ENCODE results near the gene RAD9A. TPM values are rescaled to one million over a fixed set of nuclear protein-coding genes. Genes with fewer than 3 reads are reported as not detected.

Gene RAD9A
- total and polyA plus RNA-seq, 2 of the 4 experiments (the other 2 are of a cell fraction), result 2.0 to 10.3 TPM

DNA sequence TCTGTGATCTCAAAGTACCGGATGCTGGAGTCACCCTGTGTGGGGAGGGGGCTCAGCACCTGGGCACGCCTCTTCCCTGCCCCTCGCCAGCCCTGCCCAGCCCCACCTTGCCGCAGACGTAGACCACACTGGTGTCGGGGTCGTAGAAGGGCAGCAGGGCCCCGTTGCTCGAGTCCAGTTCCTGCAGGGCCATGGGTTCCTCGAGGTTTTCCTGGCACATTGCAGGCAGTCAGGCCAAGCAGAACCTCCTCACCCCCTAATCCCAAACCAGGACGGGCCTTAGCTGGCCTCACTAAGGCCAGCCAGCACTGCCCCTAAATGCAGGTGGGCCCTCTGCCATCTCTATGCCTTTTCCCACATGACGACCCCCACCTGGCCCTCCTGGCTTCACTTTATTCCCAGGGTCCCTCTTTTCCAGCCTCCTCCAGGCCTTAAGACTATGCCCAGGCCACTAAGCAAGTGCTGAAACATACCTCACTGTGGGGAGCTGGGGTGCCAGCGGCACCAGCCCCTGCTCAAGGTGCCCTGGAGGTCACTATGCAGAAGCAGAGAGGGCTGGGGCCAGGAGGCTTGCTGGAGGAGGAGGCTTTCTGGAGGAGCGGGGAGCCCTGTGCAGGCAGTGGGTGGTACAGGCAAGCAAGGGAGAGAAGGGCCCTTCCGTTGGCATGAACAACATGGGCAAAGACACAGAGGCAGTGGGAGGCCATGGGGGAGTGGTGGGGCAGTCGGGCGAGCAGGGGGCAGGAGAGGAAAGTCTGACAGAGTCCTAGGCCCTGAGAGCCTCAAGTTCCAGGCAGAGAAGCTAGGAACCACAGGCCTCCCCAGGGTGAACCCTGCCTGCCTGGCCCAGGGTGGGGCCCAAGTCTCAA lies 48.7 kb downstream of the RAD9A start:
- peaks cover 3% of the 10 kb centered on the region; the same call in 1 of the 2 replicates for H3K4me1 ChIP-seq (ENCODE audit: control insufficient read depth, insufficient read depth, low read length)
- H3K9me3 ChIP-seq (ENCODE audit: control insufficient read depth, insufficient read depth, low read length), result no peaks in the 10 kb centered on the region
- intact Hi-C loops (cut with micrococcal nuclease), result no loop called here
- H3K27ac ChIP-seq (ENCODE audit: insufficient read depth, low read length), result no peak overlapping the region
- peaks cover 44% of the 10 kb centered on the region; the same call in 1 of the 2 replicates for H3K36me3 ChIP-seq (ENCODE audit: control insufficient read depth, insufficient read depth, low read length)
- DNase-seq, result no peak
- H2BK20ac ChIP-seq (ENCODE audit: low read depth, low read length), result no peak overlapping the region
- no peak overlapping the region for H4K5ac ChIP-seq (ENCODE audit: low read depth, low read length)
- H3K18ac ChIP-seq (ENCODE audit: low read depth, low read length), result no peak overlapping the region
- H3K79me1 ChIP-seq (ENCODE audit: low read depth in 1 of 2, low read length in 2 of 2), result peaks cover 8 to 26% of the 10 kb centered on the region in 2 experiments
- no peak for TF ChIP-seq RCOR1 (IDR thresholded peaks at IDR 0.05; ENCODE audit: insufficient replicate concordance, low read length)
- TF ChIP-seq, protein P1, sequence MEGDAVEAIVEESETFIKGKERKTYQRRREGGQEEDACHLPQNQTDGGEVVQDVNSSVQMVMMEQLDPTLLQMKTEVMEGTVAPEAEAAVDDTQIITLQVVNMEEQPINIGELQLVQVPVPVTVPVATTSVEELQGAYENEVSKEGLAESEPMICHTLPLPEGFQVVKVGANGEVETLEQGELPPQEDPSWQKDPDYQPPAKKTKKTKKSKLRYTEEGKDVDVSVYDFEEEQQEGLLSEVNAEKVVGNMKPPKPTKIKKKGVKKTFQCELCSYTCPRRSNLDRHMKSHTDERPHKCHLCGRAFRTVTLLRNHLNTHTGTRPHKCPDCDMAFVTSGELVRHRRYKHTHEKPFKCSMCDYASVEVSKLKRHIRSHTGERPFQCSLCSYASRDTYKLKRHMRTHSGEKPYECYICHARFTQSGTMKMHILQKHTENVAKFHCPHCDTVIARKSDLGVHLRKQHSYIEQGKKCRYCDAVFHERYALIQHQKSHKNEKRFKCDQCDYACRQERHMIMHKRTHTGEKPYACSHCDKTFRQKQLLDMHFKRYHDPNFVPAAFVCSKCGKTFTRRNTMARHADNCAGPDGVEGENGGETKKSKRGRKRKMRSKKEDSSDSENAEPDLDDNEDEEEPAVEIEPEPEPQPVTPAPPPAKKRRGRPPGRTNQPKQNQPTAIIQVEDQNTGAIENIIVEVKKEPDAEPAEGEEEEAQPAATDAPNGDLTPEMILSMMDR (conservative IDR thresholded peaks at IDR 0.05; ENCODE audit: low read depth, low read length), result no peak
- no peak for TF ChIP-seq RFX5 (IDR thresholded peaks at IDR 0.05; ENCODE audit: low read depth, low read length)
- TF ChIP-seq, protein P2, sequence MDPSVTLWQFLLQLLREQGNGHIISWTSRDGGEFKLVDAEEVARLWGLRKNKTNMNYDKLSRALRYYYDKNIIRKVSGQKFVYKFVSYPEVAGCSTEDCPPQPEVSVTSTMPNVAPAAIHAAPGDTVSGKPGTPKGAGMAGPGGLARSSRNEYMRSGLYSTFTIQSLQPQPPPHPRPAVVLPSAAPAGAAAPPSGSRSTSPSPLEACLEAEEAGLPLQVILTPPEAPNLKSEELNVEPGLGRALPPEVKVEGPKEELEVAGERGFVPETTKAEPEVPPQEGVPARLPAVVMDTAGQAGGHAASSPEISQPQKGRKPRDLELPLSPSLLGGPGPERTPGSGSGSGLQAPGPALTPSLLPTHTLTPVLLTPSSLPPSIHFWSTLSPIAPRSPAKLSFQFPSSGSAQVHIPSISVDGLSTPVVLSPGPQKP (IDR thresholded peaks at IDR 0.05; ENCODE audit: borderline replicate concordance, low read depth, low read length), result no peak
- no peak for TF ChIP-seq CHD1 (IDR thresholded peaks at IDR 0.05; ENCODE audit: low read depth, low read length)
- TF ChIP-seq RAD21 (IDR thresholded peaks at IDR 0.05; ENCODE audit: low read length), result no peak
- TF ChIP-seq NFE2L2 (IDR thresholded peaks at IDR 0.05; ENCODE audit: low read depth, low read length), result no peak
- no peak overlapping the region for H4K91ac ChIP-seq (ENCODE audit: insufficient read depth, low read depth, low read length)
- no peak overlapping the region for H2AFZ ChIP-seq (replicated peaks; ENCODE audit: low read length, poor library complexity)
- no TSS peak for BruUV-seq (replicated peaks)
- H3K23ac ChIP-seq (ENCODE audit: low read depth, low read length), result no peak overlapping the region
- H3K4me2 ChIP-seq (ENCODE audit: low read depth, low read length), result no peak overlapping the region
- H3K4ac ChIP-seq (ENCODE audit: low read depth, low read length), result no peak overlapping the region
- no peak overlapping the region for H2BK120ac ChIP-seq (ENCODE audit: low read depth, low read length)
- no peak overlapping the region for H4K8ac ChIP-seq (ENCODE audit: low read depth in 2 of 2, low read length in 2 of 2)
- no peak overlapping the region for H3K9ac ChIP-seq (ENCODE audit: low read depth, low read length)
- ATAC-seq (ENCODE audit: low read depth), result no peak
- in situ Hi-C loops (cut with MboI; ENCODE audit: low sequenced_read_pairs), result no loop called here
- no peaks in the 10 kb centered on the region for H3K27me3 ChIP-seq (ENCODE audit: control insufficient read depth, insufficient read depth, low read length)
- H3K4me3 ChIP-seq (ENCODE audit: insufficient read depth, low read depth, low read length), result no peak overlapping the region
- H4K20me1 ChIP-seq (ENCODE audit: insufficient read depth, low read length), result peaks cover 8% of the 10 kb centered on the region
- H2BK5ac ChIP-seq (ENCODE audit: low read depth, low read length, poor library complexity, severe bottlenecking), result no peak overlapping the region
- ChIA-PET POLR2A (ENCODE audit: unreplicated experiment) (no interaction called here), CTCF (no interaction called here)
- no peak overlapping the region for H2AK9ac ChIP-seq (replicated peaks; ENCODE audit: low read depth, low read length, poor library complexity)
- peaks cover 8% of the 10 kb centered on the region; the same call in 1 of the 2 replicates for H3K9me1 ChIP-seq (ENCODE audit: insufficient read depth, low read length)
- H3K14ac ChIP-seq (replicated peaks; ENCODE audit: low read depth, low read length), result no peak overlapping the region
- no peak overlapping the region for H2BK15ac ChIP-seq (ENCODE audit: low read depth, low read length)
- dilution Hi-C loops (cut with HindIII; ENCODE audit: low sequenced_read_pairs, unreplicated experiment), result no loop called here
- H3K56ac ChIP-seq (ENCODE audit: extremely low read depth, insufficient read depth, low read length), result no peak overlapping the region
- H2AK5ac ChIP-seq (ENCODE audit: low read depth, low read length), result no peak overlapping the region
- 90% methylated on average over 12 of the region's 17 CpGs; no CpG with 5 or more reads in 1 of the 2 experiments for WGBS, 2 experiments (ENCODE audit: extremely low coverage in 2 of 2, insufficient read length in 1 of 2)
